A673 (cell line): ENCODE measurements around the gene IQCK.
"Not testable (repeated sequence)": the region's sequence is repeated elsewhere in the genome, so short reads cannot be mapped to it uniquely, and the experiment has no call there.

ENCODE experiments used
- CTCF ChIP-seq: fragments of 300-800, 200-600 bp; sonication (generic); conservative IDR thresholded peaks from 2 replicates; pipeline ENCODE4 v1.5.1; 2017; ENCODE audit warnings: low read depth, mild to moderate bottlenecking, antibody characterized with exemption, low read length, moderate library complexity, mixed read lengths
- EZH2 ChIP-seq: fragments of 200-600 bp; sonication (generic); IDR thresholded peaks from 2 replicates; pipeline ENCODE4 v1.6.1; 2017; ENCODE audit warnings: borderline replicate concordance, low read depth, mild to moderate bottlenecking, mixed read lengths, antibody characterized with exemption, low read length; ENCODE audit not compliant: poor library complexity, severe bottlenecking

DNA sequence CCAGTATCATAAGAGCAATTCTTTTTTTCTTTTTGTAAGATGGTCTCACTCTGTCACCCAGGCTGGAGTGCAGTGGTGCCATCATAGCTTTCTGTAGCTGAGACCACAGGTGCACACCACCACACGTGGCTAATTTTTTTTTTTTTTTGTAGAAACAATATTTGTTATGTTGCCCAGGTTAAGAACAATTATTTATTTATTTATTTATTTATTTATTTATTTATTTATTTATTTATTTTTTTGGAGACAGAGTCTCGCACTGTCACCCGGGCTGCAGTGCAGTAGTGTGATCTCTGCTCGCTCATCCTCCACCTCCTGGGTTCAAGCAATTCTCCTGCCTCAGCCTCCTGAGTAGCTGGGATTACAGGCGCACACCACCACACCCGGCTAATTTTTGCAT lies 38.8 kb upstream of the IQCK start:
- TF ChIP-seq CTCF, EZH2: not testable (repeated sequence)
